ENCODE data around the gene LENG9. TPM values are rescaled to one million over a fixed set of nuclear protein-coding genes. Genes with fewer than 3 reads are reported as not detected.

The LENG9 gene
- total and polyA plus RNA-seq, 2 of the 13 experiments (the other 11 are each of a cell fraction or from before 2014, with no cell fraction given), result 0.75 to 2.9 TPM

DNA sequence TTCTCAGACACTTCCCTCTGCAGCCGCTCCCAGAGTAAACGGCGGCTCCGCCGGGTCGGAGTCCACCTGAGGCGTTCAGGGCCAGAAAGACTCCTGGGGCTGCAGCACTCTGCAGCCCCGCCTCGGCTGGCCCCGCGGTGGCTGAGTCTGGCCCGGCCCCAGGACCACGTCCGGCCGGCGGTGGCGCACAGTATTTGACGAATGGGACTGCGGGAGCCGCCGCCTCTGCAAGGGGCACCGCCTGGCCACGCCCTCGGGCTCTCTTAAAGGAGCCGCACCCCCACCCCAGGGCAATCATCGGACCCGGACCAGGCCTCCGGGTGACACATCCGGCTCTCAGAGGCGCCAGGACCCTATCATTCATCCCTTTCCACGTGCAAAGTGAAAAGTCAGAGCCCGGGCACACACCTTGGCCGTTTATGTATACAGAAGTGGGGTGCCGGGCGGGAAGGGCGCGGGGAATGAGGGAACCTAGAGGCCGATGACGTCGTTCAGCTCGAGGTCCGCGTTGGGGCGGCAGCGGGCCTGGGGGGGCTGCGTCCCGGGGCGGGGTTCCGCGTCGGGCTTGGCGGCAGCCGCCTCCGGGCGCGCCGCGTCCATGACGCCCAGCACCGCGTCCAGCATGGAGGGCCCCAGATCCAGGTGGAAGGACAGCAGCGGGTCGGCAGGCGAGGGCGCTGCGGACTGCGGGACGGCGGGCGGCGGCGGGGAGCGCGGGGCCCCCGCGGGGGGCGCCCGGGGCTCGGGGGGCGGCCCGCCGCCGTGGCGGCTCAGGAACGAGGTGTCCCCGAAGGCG, 1.2 kb upstream of the LENG9 start (continued):
- TF ChIP-seq DPF2 (CRISPR knock-in tag; IDR thresholded peaks at IDR 0.05; ENCODE audit: borderline replicate concordance, low read depth), result no peak
- TF ChIP-seq NFKBIZ (CRISPR knock-in tag; IDR thresholded peaks at IDR 0.05), result no peak; the same call in 1 of the 2 replicates
- no peak for TF ChIP-seq HDAC6 (IDR thresholded peaks at IDR 0.05; ENCODE audit: low read depth, low read length)
- no peak for TF ChIP-seq MTF1 (CRISPR knock-in tag; IDR thresholded peaks at IDR 0.05)
- TF ChIP-seq, protein P1, sequence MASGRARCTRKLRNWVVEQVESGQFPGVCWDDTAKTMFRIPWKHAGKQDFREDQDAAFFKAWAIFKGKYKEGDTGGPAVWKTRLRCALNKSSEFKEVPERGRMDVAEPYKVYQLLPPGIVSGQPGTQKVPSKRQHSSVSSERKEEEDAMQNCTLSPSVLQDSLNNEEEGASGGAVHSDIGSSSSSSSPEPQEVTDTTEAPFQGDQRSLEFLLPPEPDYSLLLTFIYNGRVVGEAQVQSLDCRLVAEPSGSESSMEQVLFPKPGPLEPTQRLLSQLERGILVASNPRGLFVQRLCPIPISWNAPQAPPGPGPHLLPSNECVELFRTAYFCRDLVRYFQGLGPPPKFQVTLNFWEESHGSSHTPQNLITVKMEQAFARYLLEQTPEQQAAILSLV (CRISPR knock-in tag; IDR thresholded peaks at IDR 0.05; ENCODE audit: borderline replicate concordance), result no peak
- TF ChIP-seq KLF15 (CRISPR knock-in tag; IDR thresholded peaks at IDR 0.05; ENCODE audit: borderline replicate concordance), result no peak; the same call in 1 of the 2 replicates
- peak; percentile 62 for TF ChIP-seq MEF2D (CRISPR knock-in tag; IDR thresholded peaks at IDR 0.05)
- 0 out of 2 replicates have a peak, but pooled peaks have one; percentile 12 for TF ChIP-seq RELA (CRISPR knock-in tag; IDR thresholded peaks at IDR 0.05)
- TF ChIP-seq POLR2AphosphoS5 (IDR thresholded peaks at IDR 0.05; ENCODE audit: low read depth, low read length), result peak; percentile 75
- TF ChIP-seq SIN3B (IDR thresholded peaks at IDR 0.05; ENCODE audit: low read length), result no peak
- TF ChIP-seq RBM22 (optimal IDR thresholded peaks at IDR 0.05; ENCODE audit: low read length), result no peak
- TF ChIP-seq ASH2L (IDR thresholded peaks at IDR 0.05; ENCODE audit: insufficient read length, low read depth, low read length), result peak; percentile 81
- TF ChIP-seq SCMH1 (CRISPR knock-in tag; IDR thresholded peaks at IDR 0.05; ENCODE audit: borderline replicate concordance), result no peak
- no peak for TF ChIP-seq ZNF543 (CRISPR knock-in tag; IDR thresholded peaks at IDR 0.05)
- TF ChIP-seq ZFP37 (CRISPR knock-in tag; IDR thresholded peaks at IDR 0.05; ENCODE audit: borderline replicate concordance), result no peak; the same call in 1 of the 2 replicates
- no peak for TF ChIP-seq HNRNPH1 (optimal IDR thresholded peaks at IDR 0.05; ENCODE audit: low read depth, low read length)
- TF ChIP-seq, protein P2, sequence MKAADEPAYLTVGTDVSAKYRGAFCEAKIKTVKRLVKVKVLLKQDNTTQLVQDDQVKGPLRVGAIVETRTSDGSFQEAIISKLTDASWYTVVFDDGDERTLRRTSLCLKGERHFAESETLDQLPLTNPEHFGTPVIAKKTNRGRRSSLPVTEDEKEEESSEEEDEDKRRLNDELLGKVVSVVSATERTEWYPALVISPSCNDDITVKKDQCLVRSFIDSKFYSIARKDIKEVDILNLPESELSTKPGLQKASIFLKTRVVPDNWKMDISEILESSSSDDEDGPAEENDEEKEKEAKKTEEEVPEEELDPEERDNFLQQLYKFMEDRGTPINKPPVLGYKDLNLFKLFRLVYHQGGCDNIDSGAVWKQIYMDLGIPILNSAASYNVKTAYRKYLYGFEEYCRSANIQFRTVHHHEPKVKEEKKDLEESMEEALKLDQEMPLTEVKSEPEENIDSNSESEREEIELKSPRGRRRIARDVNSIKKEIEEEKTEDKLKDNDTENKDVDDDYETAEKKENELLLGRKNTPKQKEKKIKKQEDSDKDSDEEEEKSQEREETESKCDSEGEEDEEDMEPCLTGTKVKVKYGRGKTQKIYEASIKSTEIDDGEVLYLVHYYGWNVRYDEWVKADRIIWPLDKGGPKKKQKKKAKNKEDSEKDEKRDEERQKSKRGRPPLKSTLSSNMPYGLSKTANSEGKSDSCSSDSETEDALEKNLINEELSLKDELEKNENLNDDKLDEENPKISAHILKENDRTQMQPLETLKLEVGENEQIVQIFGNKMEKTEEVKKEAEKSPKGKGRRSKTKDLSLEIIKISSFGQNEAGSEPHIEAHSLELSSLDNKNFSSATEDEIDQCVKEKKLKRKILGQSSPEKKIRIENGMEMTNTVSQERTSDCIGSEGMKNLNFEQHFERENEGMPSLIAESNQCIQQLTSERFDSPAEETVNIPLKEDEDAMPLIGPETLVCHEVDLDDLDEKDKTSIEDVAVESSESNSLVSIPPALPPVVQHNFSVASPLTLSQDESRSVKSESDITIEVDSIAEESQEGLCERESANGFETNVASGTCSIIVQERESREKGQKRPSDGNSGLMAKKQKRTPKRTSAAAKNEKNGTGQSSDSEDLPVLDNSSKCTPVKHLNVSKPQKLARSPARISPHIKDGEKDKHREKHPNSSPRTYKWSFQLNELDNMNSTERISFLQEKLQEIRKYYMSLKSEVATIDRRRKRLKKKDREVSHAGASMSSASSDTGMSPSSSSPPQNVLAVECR (CRISPR knock-in tag; IDR thresholded peaks at IDR 0.05; ENCODE audit: borderline replicate concordance), result peak; percentile 66; the same call in 1 of the 2 replicates
- TF ChIP-seq NCOA1 (CRISPR knock-in tag; IDR thresholded peaks at IDR 0.05), result no peak
- TF ChIP-seq ZSCAN22 (CRISPR knock-in tag; IDR thresholded peaks at IDR 0.05), result no peak
- TF ChIP-seq ZKSCAN5 (CRISPR knock-in tag; IDR thresholded peaks at IDR 0.05), result no peak
- TF ChIP-seq ESRRA (CRISPR knock-in tag; IDR thresholded peaks at IDR 0.05; ENCODE audit: low read depth), result peak; percentile 33; the same call in 1 of the 2 replicates
- peak; percentile 85; the same call in 1 of the 2 replicates for TF ChIP-seq ZNF556 (CRISPR knock-in tag; IDR thresholded peaks at IDR 0.05; ENCODE audit: borderline replicate concordance)
- TF ChIP-seq, protein P3, sequence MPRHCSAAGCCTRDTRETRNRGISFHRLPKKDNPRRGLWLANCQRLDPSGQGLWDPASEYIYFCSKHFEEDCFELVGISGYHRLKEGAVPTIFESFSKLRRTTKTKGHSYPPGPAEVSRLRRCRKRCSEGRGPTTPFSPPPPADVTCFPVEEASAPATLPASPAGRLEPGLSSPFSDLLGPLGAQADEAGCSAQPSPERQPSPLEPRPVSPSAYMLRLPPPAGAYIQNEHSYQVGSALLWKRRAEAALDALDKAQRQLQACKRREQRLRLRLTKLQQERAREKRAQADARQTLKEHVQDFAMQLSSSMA (CRISPR knock-in tag; IDR thresholded peaks at IDR 0.05), result 0 out of 2 replicates have a peak, but pooled peaks have one; percentile 74

Measured in HepG2 (cell line).